Lower leg skin (tissue), 3 donors: ENCODE results near the gene WNK2.

ENCODE experiments used
- POLR2A ChIP-seq, 2 donors: fragments of 450-650 bp; IDR thresholded peaks; one replicate each; pipeline ENCODE4 v1.6.1; 2016 to 2017; ENCODE audit warnings: antibody characterized with exemption in 2 of 2, mild to moderate bottlenecking in 1 of 2, moderate library complexity in 1 of 2
- TF ChIP-seq, protein P1 (sequence below), 3 donors: fragments of 450-650 bp; IDR thresholded peaks; one replicate each; pipeline ENCODE4 v1.5.1; 2016; ENCODE audit warnings: antibody characterized with exemption in 3 of 3, mild to moderate bottlenecking in 3 of 3, moderate library complexity in 2 of 3

GRCh38 chr9:93220627-93221026, 36.7 kb downstream of the WNK2 start:
- TF ChIP-seq, protein P1, sequence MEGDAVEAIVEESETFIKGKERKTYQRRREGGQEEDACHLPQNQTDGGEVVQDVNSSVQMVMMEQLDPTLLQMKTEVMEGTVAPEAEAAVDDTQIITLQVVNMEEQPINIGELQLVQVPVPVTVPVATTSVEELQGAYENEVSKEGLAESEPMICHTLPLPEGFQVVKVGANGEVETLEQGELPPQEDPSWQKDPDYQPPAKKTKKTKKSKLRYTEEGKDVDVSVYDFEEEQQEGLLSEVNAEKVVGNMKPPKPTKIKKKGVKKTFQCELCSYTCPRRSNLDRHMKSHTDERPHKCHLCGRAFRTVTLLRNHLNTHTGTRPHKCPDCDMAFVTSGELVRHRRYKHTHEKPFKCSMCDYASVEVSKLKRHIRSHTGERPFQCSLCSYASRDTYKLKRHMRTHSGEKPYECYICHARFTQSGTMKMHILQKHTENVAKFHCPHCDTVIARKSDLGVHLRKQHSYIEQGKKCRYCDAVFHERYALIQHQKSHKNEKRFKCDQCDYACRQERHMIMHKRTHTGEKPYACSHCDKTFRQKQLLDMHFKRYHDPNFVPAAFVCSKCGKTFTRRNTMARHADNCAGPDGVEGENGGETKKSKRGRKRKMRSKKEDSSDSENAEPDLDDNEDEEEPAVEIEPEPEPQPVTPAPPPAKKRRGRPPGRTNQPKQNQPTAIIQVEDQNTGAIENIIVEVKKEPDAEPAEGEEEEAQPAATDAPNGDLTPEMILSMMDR (IDR thresholded peaks at IDR 0.05), result no peak
- no peak for TF ChIP-seq POLR2A (IDR thresholded peaks at IDR 0.05)
